GM19395 (cell line): Measurements from ENCODE around the gene AKAP8.
"Not testable (repeated sequence)": the region's sequence is repeated elsewhere in the genome, so short reads cannot be mapped to it uniquely, and the experiment has no call there.

Source experiments
- ATAC-seq: cut with Tn5 transposase; IDR thresholded peaks from one replicate; pipeline ENCODE4 v1.9.1; 2021; ENCODE audit warnings: mild to moderate bottlenecking, moderate library complexity; ENCODE audit not compliant: unreplicated experiment

The AKAP8 gene

DNA sequence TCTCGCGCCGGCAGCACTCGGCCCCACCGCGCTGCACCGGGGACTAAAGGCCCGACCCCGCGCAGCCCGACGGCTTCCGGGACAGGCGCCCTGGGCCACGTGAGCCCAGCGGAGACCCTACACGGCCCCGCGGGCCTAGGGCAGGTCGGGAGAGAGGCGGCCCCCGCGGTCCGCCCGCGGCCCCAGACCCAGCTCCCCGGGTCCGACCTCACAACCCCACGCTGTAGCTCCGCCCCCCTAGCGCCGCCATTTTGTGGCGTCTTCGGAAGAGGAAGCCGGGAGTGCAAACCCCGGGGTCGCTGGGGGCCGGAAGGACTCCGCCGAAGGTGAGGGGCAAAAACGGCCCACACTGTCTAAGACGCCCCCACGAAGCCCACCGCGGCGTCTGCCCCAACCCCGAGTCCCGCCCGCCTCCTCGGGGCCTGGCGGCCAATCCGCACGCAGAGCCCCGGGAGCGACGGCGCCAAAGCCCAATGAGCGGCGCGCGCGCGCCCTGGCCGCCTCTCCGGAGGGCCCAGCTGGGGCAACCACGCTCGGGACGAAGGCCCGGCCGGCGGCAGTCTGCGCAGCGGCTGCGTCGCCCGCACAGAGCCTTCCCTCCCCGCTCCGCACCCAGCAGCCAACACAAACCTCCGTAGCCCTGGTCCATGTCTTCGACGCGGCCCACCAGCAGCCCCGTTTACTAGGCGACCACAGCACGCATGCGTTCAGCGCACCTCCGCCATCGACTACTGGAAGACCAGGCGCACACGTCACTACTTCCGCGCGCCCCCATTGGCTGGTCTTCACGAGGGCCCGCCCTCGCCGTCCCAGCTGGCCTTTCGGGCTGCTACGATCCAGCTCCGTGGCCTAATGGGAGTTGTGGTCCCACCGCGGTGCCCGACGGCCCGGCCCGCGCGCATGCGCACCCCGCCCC lies at the start of gene AKAP8:
TSS of gene AKAP8 (minus strand) at position 705 of the 916 bp plus-strand sequence. CDS start at position 649, 56 bp downstream.
- peak; percentile 74 for ATAC-seq

DNA sequence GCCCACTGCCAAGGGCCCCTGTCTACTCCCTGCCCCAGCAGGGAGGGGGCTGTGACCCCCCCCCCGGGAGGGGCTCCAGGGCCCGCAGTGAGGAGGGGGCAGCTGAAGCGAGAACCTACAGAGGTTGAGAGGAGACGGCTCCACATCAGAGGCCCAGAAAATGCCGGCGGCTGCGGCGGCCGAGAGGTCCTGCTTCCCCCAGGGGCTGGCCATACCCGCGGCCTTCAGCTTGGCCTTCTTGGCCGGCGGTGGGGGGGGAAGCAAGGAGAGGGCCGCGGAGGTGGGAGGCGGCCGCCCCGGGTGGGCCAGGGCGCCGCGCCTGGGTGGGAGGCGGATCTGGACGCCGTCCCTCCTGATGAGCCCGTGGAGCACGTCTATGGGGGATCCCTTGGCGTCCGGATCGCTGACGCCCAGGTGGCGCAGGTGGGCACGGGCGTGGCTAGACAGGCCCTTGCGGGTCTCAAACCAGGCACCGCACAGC lies 48.4 kb upstream of the AKAP8 start:
- ATAC-seq: no peak

DNA sequence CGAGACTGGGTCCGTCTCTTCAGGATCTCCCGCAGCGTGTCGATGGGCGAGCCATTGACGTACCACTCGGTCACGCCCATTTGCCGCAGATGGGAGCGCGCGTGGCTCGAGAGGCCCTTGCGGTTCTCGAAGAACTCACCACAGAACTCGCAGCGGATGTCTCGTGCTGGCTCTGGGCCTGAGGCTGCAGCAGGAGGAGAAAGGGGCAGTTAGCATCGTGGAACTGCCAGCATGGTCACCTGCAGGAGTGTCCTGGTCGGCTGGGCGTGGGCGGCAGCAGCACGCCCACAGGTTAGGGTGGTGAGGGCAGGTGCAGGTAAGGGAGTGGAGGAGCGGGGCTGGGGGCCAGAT lies 47.7 kb upstream of the AKAP8 start:
- ATAC-seq: no peak

DNA sequence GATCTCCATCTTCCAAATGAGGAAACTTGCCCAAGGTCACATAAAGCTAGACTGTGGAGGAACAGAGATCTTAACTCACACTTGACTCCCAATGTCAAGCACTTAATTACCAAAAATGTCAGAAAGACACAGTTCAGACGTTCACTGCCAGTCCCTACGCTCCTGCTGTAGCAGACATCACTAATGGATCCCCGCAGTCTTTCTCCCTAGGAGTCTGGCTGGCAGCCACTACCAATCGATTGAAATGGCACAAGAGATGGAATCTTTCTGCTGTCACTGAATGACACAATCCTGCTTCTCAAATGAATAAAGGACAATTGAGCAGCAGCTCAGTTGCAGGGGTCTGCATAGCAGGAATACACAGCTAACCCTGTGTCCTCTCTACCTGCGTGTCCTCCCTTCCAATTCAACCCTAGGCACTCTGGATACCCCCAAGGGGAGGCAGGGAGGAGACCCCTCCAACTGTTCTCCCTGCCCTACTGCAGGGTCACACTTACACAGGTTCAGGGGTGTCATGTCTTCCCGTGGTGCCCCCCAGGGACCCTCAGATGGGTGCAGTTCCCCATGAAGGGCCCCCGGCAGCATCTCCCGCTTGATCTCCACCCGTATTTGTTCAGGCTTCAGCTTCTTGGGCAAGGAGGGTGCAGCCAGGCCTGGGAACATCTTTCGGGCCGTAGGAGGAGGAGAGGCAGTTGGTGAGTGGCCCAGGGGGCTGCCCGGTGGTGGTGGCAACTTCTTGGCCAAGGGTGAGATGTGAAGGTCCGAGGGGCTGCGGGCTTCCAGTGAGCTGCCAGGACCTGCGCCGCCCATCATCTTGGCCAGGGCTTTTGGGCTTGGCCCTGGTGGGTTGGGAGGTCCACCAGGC lies 47.1 kb upstream of the AKAP8 start:
- ATAC-seq: no peak

DNA sequence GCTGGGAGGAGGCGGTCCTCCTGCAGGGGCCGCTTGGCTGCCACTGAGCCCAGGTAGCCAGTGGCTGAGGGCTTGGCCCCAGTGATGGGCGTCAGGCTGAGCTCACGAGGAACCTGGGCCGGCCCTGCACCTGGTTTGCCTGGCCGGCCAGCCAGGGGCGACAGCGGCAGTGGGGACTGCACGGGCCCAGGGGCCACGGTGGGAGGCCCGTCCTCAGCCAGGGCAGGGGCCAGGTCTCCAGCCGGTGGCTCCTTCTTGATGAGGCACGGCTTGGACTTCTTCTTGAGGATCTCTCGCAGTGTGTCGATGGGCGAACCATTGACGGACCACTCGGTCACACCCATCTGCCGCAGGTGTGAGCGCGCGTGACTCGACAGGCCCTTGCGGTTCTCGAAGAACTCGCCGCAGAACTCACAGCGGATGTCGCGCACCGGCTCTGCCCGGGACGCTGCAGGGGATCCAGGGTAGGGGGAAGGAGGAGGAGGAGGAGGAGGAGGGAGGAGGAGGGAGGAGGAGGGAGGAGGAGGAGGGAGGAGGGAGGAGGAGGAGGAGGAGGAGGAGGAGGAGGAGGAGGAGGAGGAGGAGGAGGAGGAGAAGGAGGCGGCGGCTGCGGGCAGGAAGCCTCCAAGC lies 45.8 kb upstream of the AKAP8 start:
- ATAC-seq: no peak

DNA sequence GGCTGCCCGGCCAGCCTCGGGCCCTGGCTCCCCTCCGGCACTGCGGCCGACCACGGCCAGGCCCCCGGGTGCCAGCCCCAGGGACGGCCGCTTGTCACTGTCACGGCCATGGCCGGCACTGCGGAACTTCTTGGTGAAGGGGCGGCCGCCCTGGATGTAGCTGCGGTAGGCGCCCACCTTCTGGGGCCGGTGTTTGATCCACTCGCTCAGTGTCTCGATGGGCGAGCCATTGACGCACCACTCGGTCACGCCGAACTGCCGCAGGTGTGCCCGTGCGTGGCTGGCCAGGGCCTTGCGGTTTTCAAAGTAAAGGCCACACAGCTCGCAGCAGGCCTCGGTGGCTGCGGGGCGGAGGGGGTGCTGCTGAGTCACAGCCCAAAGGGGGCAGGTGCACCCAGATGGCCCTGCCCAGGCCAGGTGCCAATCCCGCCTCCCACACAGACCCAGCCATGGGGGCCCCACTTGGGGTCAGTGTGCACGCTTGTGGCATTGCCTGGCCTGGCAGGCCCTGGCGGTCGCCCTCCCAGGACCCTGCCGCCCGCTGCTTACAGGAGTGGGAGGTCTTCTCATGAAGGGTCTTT lies 45.2 kb upstream of the AKAP8 start:
- ATAC-seq: no peak

DNA sequence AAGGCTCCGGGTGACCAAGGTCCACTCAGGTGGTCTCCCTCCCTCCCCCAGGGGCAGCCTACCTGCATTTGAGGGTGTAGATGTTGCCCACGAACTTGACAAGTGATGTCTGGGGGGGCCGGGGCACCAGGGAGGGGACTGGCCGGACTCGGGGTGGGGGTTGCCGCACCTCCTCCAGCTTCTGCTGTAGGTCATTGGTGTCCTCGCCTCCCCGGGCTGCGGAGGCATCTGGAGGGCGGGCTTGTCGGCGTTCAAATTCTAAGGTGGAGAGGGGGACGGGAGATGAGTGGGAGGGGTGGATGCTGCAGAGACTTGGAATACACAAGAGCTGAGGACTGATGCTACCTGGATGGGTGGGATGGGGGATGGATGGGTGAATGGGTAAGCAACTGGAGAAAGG lies 44.5 kb upstream of the AKAP8 start:
- no peak for ATAC-seq

DNA sequence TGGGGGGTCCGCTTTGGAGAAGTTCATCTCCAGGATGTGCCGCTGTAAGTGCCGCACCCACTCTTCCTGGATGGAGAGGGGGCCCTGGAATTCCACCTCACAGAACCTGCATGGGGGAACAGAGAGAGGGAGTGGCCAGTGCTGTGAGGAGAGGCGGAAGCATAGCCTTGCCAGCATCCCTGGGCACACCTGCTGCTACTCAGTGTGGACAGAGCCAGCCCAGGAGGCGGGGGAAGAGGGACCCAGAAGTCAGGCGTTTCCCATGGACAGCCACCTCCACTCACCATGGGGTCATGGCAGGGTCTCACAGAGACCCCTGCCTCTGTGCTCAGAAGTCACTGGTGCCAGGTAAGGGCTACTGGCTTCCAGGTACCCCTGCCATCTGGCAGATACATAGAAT lies 43.5 kb upstream of the AKAP8 start:
- no peak for ATAC-seq

DNA sequence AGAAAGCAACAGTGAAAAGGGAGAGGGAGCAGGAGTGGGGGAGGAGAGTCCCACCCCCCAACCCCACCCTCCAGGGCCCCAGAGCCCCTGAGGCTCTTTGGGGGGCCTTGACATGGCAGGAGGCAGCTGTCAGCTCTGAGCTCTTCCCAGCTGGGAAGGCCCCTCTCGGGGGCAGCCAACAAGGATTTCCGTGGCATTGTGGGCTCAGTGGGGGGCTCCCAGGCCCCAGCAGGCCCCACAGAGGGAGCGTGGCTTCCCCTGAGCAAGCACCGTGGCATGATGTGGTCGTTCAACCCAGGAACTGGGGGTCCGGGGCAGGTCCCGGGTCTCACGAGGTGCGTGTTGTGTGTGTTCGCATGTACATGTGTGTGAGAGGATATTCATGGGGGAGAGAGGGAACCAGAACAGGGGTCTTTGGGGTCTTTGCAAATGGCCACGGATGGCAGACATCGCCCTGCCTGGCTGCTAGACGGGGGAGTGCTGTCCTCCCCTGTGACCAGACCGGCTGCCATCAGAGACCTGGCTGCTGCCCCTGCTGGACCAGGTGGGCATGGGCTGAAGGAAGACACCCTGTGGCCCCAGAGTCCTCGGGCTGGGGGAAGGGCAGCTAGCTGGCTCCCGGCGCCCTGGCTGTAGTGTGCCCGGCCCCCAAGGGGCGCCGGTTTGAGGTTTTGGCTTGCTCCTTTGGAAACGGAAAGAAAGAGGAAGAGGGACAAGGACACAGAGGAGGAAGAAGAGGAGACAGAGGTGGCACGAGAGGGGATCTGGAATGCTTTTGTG lies 42.9 kb upstream of the AKAP8 start:
- ATAC-seq: no peak

DNA sequence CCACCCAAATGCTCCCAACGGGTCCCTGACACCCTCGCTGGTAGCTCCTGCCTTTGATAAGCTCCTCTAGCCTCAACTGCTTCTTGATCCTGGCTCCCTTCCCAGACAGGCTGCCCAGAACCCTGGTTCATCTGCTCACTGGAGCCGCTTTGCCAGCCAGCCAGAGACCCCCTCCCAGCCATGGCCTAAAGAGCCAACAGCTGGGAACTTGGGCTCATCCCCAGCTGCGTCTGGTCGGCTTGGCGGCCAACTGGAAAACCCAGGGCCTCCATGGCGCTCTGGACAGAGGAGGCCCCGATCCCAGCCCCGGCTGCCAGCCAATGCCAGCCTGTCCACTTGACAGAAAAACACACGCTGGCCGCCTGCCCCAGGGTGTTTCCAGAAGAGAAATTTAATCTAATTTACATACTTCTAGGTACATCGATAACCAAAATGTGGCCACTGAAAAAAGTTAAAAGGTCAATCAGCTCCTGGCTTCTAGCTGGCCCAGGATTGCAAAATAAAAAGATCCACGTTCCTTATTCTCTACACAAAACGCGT lies 42.2 kb upstream of the AKAP8 start:
- no peak for ATAC-seq

DNA sequence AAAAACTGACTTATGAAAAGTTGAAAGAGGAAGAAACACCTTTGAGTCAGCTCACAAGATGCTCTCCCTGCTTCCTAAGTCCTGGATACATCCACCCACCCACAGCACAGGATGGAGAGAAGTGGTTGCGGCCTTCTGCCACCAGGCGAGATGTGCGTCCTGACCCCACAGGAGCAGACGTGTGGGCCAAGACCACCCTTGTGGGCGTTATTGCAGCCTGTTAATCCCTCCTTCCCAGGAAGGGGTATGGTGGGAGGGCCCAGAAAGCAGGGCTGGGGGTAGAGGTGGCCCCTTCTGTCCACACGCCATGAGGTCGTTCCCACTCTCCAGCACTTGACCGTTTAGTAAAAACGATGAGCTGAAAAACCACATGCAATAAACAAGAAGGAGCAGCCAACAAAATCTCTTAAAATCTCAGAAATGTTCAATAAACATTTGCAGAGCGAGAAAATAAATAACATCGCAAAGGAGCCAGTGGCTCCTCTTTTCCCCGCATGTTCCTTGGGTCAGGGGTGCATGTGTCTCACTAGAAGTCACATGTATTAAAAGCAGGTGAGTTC lies 41.6 kb upstream of the AKAP8 start:
- ATAC-seq: no peak

DNA sequence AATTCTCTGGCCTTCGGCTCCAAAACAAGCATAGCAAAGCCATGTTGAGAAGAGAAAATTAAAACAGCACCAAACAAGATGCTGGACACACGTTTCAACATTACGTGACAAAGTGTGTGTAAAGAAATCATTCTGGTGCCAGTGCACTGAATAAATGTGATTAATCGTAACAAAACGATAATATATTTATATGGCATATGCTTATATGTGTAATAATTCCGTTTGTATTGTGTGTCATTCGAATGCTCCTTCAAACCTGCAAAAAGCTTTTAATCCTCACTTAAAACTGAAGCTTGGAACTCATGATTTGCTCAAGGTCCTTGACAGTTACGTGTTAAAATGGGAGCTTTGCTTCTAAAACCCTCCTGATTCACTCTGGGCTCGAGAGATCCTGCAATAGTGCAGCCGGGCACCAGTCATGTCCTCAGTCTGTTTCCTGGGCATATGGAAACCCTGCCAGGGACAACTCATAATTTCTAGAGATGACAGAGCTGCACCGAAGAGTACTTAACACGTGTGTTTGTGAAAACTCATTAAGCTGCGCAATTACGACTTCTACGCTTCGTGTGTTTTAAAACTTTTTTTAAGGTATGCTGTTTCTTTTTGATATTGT lies 39.9 kb upstream of the AKAP8 start:
- ATAC-seq: no peak

DNA sequence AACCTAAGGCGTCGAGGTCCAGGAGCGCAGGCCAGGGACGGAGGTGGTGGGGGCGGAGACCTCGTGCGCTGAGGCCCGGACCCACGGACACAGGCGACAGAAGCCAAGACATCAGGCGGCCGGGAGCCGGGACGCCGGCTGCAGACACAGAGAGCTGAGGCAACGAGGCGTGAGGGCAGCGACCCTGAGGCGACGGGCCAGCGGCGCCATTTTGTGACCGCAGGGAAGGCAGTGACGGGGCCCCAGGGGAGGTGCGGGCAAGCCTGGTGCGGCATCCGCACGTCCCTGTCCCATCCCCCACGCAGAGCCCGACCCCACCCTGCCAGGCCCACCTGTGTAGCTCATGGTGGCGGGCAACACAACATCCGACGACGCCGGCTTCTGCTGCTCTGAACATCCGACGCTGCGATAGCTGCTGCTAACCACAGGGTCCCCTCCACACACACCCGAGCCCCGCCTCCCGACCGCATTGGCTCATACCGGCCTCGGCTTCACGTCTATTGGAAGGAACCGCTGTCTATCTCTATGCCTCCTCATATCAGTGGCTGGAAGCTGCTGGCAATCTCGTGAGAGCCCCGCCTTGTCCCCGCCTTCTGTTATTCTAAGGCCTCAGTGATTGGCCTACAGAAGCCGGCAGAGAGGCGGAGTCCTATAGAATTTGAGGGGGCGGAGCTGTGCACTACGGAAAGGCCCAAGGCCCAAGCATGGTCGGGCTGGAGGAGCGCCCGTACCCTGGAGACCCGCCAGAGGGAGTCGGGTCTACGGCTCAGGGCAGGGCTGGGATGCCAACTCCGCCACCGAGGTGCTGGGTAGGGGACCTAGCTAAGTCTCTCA lies 39.2 kb upstream of the AKAP8 start, which contains the start of gene AKAP8L:
TSS of gene AKAP8L (minus strand) at position 410 of the 834 bp plus-strand sequence. CDS start at position 345, 65 bp downstream.
- peak; percentile 96 for ATAC-seq

DNA sequence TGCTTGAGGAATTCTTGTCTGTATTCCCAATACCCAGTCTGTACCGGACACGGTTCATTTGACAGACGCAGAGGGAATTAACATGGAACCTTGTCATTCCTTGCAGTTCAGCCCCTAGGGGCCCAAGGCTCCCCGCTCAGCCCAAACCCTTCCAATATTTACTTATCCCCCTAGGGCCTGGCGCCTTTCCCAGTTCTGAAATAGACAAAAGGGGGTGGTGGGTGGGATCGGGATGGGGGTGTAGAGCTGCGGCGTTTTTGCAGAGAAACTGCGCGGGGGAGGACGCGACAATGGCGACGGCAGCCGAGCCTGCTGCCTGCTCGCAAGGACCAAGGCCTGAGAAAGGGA lies 38.6 kb upstream of the AKAP8 start:
- ATAC-seq: no peak

DNA sequence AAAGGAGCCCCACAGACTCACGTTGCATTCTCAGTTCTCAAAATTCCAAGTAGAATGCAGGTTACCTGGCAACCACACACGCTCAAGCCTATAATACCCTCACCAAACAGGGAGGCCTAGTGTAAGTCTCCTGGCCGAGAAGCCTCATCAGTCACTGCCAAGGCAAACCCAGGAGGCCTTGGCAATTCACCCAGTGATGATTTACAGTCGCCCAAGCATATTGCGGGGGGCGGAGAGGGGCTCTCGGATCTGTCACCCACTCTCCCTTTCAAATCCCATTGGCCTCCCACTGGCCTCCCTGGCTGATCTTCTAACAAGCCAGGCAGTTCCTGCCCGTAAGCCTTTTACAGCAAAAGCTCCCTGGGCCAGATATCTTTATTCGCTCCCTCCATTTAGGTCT lies 38.1 kb upstream of the AKAP8 start:
- ATAC-seq: no peak

DNA sequence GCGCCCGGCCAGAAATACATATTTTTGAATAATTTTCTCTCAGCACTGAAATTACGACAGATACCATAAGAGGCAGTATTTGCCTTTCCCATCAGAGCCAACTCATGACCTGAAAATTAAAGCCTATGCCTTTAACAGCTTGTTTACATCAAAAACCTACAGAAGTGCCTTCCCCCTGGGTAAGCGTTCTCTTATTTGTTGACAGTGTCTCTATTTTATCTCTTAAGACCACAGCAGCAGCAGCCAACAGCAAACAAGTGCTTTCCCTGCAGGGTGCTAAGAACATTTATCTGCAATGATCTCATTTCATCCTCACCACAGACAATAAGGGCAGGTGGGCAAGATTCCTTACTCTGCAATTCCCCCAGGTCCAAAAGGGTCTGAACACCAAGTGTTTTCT lies 33.2 kb upstream of the AKAP8 start:
- ATAC-seq: no peak

DNA sequence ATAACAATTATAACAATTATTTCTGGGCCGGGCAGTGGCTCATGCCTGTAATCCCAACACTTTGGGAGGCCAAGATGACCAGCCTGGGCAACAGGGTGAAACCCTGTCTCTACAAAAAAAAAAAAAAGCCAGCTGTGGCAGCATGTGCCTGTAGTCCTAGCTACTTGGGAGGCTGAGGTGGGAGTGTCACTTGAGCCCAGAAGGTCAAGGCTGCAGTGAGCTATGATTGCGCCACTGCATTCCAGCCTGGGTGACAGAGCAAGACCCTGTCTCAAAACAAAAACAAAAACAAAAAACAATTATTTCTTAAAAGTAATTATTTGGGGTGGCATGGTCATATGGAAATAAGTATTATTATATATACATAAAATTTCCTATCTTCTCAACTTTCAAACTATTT lies 31.8 kb upstream of the AKAP8 start:
- ATAC-seq: not testable (repeated sequence)

DNA sequence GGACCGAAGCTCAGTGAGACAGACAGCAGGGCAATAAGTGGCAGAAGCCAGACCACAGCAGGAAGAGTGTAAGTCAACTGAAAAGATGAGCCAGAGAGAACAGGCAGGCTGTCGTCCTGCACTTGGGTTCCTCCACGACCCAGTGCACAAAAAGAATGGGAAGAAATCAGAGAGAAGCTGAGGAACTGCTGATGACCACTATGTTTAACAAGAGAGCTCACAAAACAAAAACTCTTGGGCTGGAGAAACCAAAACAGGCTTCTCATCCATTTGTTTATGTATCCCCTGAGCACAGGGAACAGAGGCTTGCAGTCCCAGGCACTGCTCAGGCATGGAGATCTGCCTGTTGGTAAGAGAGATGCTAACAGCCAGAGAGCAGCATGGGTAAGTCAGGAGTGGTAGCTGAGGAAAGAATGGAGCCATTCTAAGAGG lies 25.2 kb upstream of the AKAP8 start:
- no peak for ATAC-seq
